H9 (cell line): Measurements from ENCODE around the gene ZIC4. TPM values are rescaled to one million over a fixed set of nuclear protein-coding genes. Genes with fewer than 3 reads are reported as not detected.

Experiments
- DNase-seq: peaks from one replicate; pipeline ENCODE4 v3.0.0-alpha.2; 2017
- H2AFZ ChIP-seq: one replicate; pipeline ENCODE4 v1.6.1; 2013; ENCODE audit warnings: mild to moderate bottlenecking, low read length, control low read depth, moderate library complexity
- H2AK5ac ChIP-seq: 2 replicates; pipeline ENCODE4 v1.6.1; 2013; ENCODE audit warnings: low read length, control low read depth, mixed read lengths; ENCODE audit not compliant: insufficient read length
- H2BK120ac ChIP-seq: one replicate; pipeline ENCODE4 v1.6.1; 2013; ENCODE audit warnings: low read depth, mild to moderate bottlenecking, low read length, control low read depth, inconsistent platforms; ENCODE audit not compliant: poor library complexity, severe bottlenecking
- H2BK12ac ChIP-seq: 2 replicates; pipeline ENCODE4 v1.6.1; 2013; ENCODE audit warnings: low read length, control low read depth, mixed read lengths, low read depth; ENCODE audit not compliant: insufficient read length
- H2BK15ac ChIP-seq: 2 replicates; pipeline ENCODE4 v1.6.1; 2013; ENCODE audit warnings: low read depth, low read length, control low read depth
- H2BK20ac ChIP-seq: one replicate; pipeline ENCODE4 v1.6.1; 2013; ENCODE audit warnings: low read depth, mild to moderate bottlenecking, low read length, control low read depth, inconsistent platforms; ENCODE audit not compliant: poor library complexity, severe bottlenecking
- H2BK5ac ChIP-seq: 2 replicates; pipeline ENCODE4 v1.6.1; 2013; ENCODE audit warnings: low read length, control low read depth, mixed read lengths; ENCODE audit not compliant: insufficient read length
- H3K14ac ChIP-seq: 2 replicates; pipeline ENCODE4 v1.6.1; 2013; ENCODE audit warnings: low read length, control low read depth; ENCODE audit not compliant: insufficient read depth
- H3K18ac ChIP-seq: 2 replicates; pipeline ENCODE4 v1.6.1; 2013; ENCODE audit warnings: low read depth, mild to moderate bottlenecking, mixed read lengths, low read length, control low read depth; ENCODE audit not compliant: insufficient read length
- H3K23ac ChIP-seq: 2 replicates; pipeline ENCODE4 v1.6.1; 2013; ENCODE audit warnings: low read length, control low read depth, mixed read lengths, low read depth; ENCODE audit not compliant: insufficient read length
- H3K23me2 ChIP-seq: 2 replicates; pipeline ENCODE4 v1.6.1; 2013; ENCODE audit warnings: low read depth, mild to moderate bottlenecking, mixed read lengths, low read length, control low read depth; ENCODE audit not compliant: insufficient read length, poor library complexity, severe bottlenecking
- H3K27ac ChIP-seq: 2 replicates; pipeline ENCODE4 v1.5.1; 2013; ENCODE audit warnings: low read length, control low read depth, mixed read lengths, low read depth; ENCODE audit not compliant: insufficient read length
- H3K27me3 ChIP-seq: 2 replicates; pipeline ENCODE4 v1.6.1; 2013; ENCODE audit warnings: low read length, control low read depth, inconsistent platforms; ENCODE audit not compliant: insufficient read depth
- H3K4ac ChIP-seq: 2 replicates; pipeline ENCODE4 v1.6.1; 2013; ENCODE audit warnings: low read depth, mild to moderate bottlenecking, control low read depth, inconsistent platforms, low read length, moderate library complexity
- H3K4me1 ChIP-seq: 2 replicates; pipeline ENCODE4 v1.6.1; 2013; ENCODE audit warnings: low read length, control low read depth, inconsistent platforms; ENCODE audit not compliant: insufficient read depth
- H3K4me2 ChIP-seq: 2 replicates; pipeline ENCODE4 v1.6.1; 2013; ENCODE audit warnings: low read length, control low read depth, mixed read lengths; ENCODE audit not compliant: insufficient read length, insufficient read depth
- H3K56ac ChIP-seq: 2 replicates; pipeline ENCODE4 v1.6.1; 2013; ENCODE audit warnings: low read depth, mild to moderate bottlenecking, mixed read lengths, low read length, control low read depth; ENCODE audit not compliant: insufficient read length
- H3K79me1 ChIP-seq: 2 replicates; pipeline ENCODE4 v1.6.1; 2013; ENCODE audit warnings: low read depth, mild to moderate bottlenecking, moderate library complexity, low read length, control low read depth, inconsistent platforms; ENCODE audit not compliant: insufficient read depth, poor library complexity, severe bottlenecking
- H3K79me2 ChIP-seq: 2 replicates; pipeline ENCODE4 v1.6.1; 2013; ENCODE audit warnings: low read length, control low read depth, inconsistent platforms; ENCODE audit not compliant: insufficient read depth
- H3K9ac ChIP-seq: 2 replicates; pipeline ENCODE4 v1.6.1; 2013; ENCODE audit warnings: low read length, control low read depth, mixed read lengths; ENCODE audit not compliant: insufficient read length; ENCODE audit errors: extremely low read depth
- H3K9me3 ChIP-seq: one replicate; pipeline ENCODE4 v1.6.1; 2013; ENCODE audit warnings: low read depth, low read length, inconsistent platforms; ENCODE audit not compliant: control insufficient read depth
- H3T11ph ChIP-seq: one replicate; pipeline ENCODE4 v1.6.1; 2013; ENCODE audit warnings: mild to moderate bottlenecking, low read length, control low read depth, inconsistent platforms
- H4K20me1 ChIP-seq: one replicate; pipeline ENCODE4 v1.6.1; 2013; ENCODE audit not compliant: control insufficient read depth, insufficient read length, insufficient read depth
- H4K5ac ChIP-seq: 2 replicates; pipeline ENCODE4 v1.6.1; 2013; ENCODE audit warnings: low read depth, mild to moderate bottlenecking, mixed read lengths, low read length, control low read depth; ENCODE audit not compliant: insufficient read length
- H4K8ac ChIP-seq: replicated peaks from 2 replicates; pipeline ENCODE4 v1.6.1; 2013; ENCODE audit warnings: low read length, control low read depth, mixed read lengths, low read depth; ENCODE audit not compliant: insufficient read length
- H4K91ac ChIP-seq: 2 replicates; pipeline ENCODE4 v1.6.1; 2013; ENCODE audit warnings: low read depth, mild to moderate bottlenecking, moderate library complexity, mixed read lengths, low read length, control low read depth; ENCODE audit not compliant: insufficient read length
- H3K27ac Mint-ChIP-seq, 3 experiments: 2 replicates in 2 of 3; 3 replicates in 1 of 3; pipeline ENCODE4 v1.8.0; 2020 to 2021; ENCODE audit warnings: mixed read lengths in 3 of 3, mild to moderate bottlenecking in 1 of 3, moderate library complexity in 1 of 3
- H3K27me3 Mint-ChIP-seq: 2 replicates; pipeline ENCODE4 v1.8.0; 2021; ENCODE audit warnings: low read depth, mild to moderate bottlenecking, moderate library complexity, mixed read lengths
- H3K36me3 Mint-ChIP-seq, 3 experiments: 2 replicates in 2 of 3; 3 replicates in 1 of 3; pipeline ENCODE4 v1.8.0; 2020 to 2021; ENCODE audit warnings: low read depth in 3 of 3, mixed read lengths in 3 of 3; ENCODE audit not compliant: insufficient read depth in 1 of 3
- H3K4me1 Mint-ChIP-seq, 2 experiments: 2 replicates each; pipeline ENCODE4 v1.8.0; 2020; ENCODE audit warnings: mixed read lengths in 2 of 2
- H3K4me3 Mint-ChIP-seq, 2 experiments: 2 replicates in 1 of 2; 3 replicates in 1 of 2; pipeline ENCODE4 v1.8.0; 2020 to 2021; ENCODE audit warnings: mild to moderate bottlenecking in 2 of 2, mixed read lengths in 2 of 2, moderate library complexity in 1 of 2
- H3K9me3 Mint-ChIP-seq, 2 experiments: 2 replicates in 1 of 2; 3 replicates in 1 of 2; pipeline ENCODE4 v1.8.0; 2020; ENCODE audit warnings: mild to moderate bottlenecking in 2 of 2, mixed read lengths in 2 of 2, moderate library complexity in 1 of 2
- WGBS: extraction: QIAGEN DNeasy Blood & Tissue Kit; methylation state at CpG from one replicate; pipeline ENCODE4 v1.1.7; 2013; ENCODE audit warnings: missing lambda C conversion rate, low lambda C conversion rate, mixed read lengths; ENCODE audit not compliant: insufficient read length; ENCODE audit errors: extremely low coverage; 5-methylcytosine and 5-hydroxymethylcytosine counted together
- total RNA-seq: library from RNA; stranded (reverse); gene quantifications from 2 replicates; pipeline ENCODE4 v1.2.1, GENCODE V29; 2021
- TF ChIP-seq, protein P1 (sequence below): fragments of 200-600 bp; sonication (generic); conservative IDR thresholded peaks from 3 replicates; pipeline ENCODE4 v1.8.0; 2021; ENCODE audit warnings: antibody characterized with exemption, mild to moderate bottlenecking

ZIC4 gene
- total RNA-seq, 1 experiment from 2014 or later = not detected

DNA sequence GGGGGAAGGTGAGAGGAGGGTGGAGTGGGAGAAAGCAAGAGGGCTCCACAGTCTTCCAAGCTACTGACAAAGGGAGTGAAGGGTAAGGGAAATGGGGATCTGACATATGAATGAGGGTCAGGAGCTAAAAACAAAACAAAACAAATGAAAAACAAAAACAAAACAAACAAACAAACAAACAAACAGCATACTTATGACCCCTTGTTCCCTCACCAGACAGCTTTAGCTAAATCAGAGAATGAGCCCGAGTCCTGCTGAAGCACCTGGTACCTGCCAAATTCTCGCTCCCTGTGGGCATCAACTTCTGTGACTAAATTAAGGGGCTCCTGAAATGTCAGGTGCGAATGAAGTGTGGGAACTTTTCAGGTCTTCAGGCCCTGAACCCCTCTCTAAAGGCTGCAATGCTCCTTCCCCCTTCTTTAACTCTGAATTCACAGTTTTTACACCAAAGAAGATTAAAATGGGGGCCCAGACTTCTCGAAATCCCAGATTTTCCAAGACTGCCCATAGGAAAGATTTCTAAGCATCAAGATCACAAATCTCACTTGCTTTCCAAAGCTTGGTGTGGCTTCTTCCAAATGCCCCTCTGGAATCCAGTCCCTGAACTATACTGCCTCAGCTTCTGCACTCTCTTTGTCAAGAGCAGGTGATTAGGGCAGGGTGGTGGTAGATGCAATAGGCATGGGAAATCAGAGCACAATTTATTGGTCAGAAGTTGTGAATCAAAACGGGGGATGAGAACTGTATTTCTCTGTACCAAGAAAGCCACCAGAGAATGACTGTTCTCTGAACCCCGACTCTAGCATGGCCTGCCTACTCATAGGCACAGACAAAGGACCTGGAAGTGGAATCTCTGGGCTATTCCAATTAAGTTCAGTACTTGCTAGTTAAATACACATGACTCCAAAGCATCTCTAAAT, 40.9 kb downstream of the ZIC4 start:
- H3K4ac ChIP-seq = no peak overlapping the region
- no peak overlapping the region for H2BK20ac ChIP-seq
- Mint-ChIP-seq H3K36me3 (no peaks in the 10 kb centered on the region), H3K27me3 (peaks cover 98% of the 10 kb centered on the region), H3K4me3 (no peak overlapping the region), H3K9me3 (peaks cover 0 to 3% of the 10 kb centered on the region in 2 experiments; a peak in 1 of 5 replicates), H3K27ac (no peak overlapping the region), H3K4me1 (peaks cover 17 to 42% of the 10 kb centered on the region in 2 experiments)
- H2BK12ac ChIP-seq = no peak overlapping the region
- no peak overlapping the region for H2BK15ac ChIP-seq
- TF ChIP-seq, protein P1, sequence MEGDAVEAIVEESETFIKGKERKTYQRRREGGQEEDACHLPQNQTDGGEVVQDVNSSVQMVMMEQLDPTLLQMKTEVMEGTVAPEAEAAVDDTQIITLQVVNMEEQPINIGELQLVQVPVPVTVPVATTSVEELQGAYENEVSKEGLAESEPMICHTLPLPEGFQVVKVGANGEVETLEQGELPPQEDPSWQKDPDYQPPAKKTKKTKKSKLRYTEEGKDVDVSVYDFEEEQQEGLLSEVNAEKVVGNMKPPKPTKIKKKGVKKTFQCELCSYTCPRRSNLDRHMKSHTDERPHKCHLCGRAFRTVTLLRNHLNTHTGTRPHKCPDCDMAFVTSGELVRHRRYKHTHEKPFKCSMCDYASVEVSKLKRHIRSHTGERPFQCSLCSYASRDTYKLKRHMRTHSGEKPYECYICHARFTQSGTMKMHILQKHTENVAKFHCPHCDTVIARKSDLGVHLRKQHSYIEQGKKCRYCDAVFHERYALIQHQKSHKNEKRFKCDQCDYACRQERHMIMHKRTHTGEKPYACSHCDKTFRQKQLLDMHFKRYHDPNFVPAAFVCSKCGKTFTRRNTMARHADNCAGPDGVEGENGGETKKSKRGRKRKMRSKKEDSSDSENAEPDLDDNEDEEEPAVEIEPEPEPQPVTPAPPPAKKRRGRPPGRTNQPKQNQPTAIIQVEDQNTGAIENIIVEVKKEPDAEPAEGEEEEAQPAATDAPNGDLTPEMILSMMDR = no peak
- H3K27me3 ChIP-seq = peaks cover 58% of the 10 kb centered on the region
- H3K14ac ChIP-seq = no peak overlapping the region
- H4K5ac ChIP-seq = no peak overlapping the region
- no peak overlapping the region for H4K8ac ChIP-seq
- H2AK5ac ChIP-seq = no peak overlapping the region
- H3K56ac ChIP-seq = no peak overlapping the region
- no peak for DNase-seq
- WGBS = no CpG with 5 or more reads among the region's 6 CpGs
- peaks cover 8% of the 10 kb centered on the region for H3K23me2 ChIP-seq
- no peak overlapping the region for H3K23ac ChIP-seq
- no peaks in the 10 kb centered on the region for H3K79me1 ChIP-seq
- no peak overlapping the region for H3K9ac ChIP-seq
- no peaks in the 10 kb centered on the region for H3K4me1 ChIP-seq
- no peak overlapping the region for H3K18ac ChIP-seq
- H2BK120ac ChIP-seq = no peak overlapping the region
- no peaks in the 10 kb centered on the region for H3K79me2 ChIP-seq
- H4K91ac ChIP-seq = no peak overlapping the region
- no peak overlapping the region for H3K27ac ChIP-seq
- H3K9me3 ChIP-seq = no peaks in the 10 kb centered on the region
- no peak overlapping the region for H2BK5ac ChIP-seq
- no peak overlapping the region for H3K4me2 ChIP-seq
- H3T11ph ChIP-seq = no peak overlapping the region
- no peaks in the 10 kb centered on the region for H4K20me1 ChIP-seq
- no peak overlapping the region for H2AFZ ChIP-seq
